IgD-negative memory B cell (primary cell): ENCODE data around the gene CCDC122. TPM values are rescaled to one million over a fixed set of nuclear protein-coding genes. Genes with fewer than 3 reads are reported as not detected.

ENCODE experiments used
- H3K27ac Mint-ChIP-seq, 3 donors: one replicate each; pipeline ENCODE4 v1.8.0; 2020 to 2022; ENCODE audit warnings: mild to moderate bottlenecking in 3 of 3, mixed read lengths in 3 of 3, moderate library complexity in 1 of 3
- H3K27me3 Mint-ChIP-seq: one replicate; pipeline ENCODE4 v1.8.0; 2021; ENCODE audit warnings: mixed read lengths
- H3K36me3 Mint-ChIP-seq: one replicate; pipeline ENCODE4 v1.8.0; 2020; ENCODE audit warnings: mild to moderate bottlenecking, mixed read lengths
- H3K4me1 Mint-ChIP-seq, 3 donors: one replicate each; pipeline ENCODE4 v1.8.0; 2020 to 2022; ENCODE audit warnings: mixed read lengths in 3 of 3, mild to moderate bottlenecking in 1 of 3
- H3K4me3 Mint-ChIP-seq, 4 donors: one replicate each; pipeline ENCODE4 v1.8.0; 2020 to 2022; ENCODE audit warnings: mild to moderate bottlenecking in 4 of 4, mixed read lengths in 4 of 4, moderate library complexity in 3 of 4
- H3K9me3 Mint-ChIP-seq, 3 donors: one replicate each; pipeline ENCODE4 v1.8.0; 2020 to 2021; ENCODE audit warnings: mixed read lengths in 3 of 3, mild to moderate bottlenecking in 1 of 3
- polyA plus RNA-seq: library from polyadenylated mRNA; unstranded; fragments of 300-500 nt; fragmentation: Illumina TruSeq; gene quantifications from one replicate; pipeline ENCODE4 v1.2.3, GENCODE V29; 2021

Gene CCDC122
- polyA plus RNA-seq: 6.8 TPM

DNA sequence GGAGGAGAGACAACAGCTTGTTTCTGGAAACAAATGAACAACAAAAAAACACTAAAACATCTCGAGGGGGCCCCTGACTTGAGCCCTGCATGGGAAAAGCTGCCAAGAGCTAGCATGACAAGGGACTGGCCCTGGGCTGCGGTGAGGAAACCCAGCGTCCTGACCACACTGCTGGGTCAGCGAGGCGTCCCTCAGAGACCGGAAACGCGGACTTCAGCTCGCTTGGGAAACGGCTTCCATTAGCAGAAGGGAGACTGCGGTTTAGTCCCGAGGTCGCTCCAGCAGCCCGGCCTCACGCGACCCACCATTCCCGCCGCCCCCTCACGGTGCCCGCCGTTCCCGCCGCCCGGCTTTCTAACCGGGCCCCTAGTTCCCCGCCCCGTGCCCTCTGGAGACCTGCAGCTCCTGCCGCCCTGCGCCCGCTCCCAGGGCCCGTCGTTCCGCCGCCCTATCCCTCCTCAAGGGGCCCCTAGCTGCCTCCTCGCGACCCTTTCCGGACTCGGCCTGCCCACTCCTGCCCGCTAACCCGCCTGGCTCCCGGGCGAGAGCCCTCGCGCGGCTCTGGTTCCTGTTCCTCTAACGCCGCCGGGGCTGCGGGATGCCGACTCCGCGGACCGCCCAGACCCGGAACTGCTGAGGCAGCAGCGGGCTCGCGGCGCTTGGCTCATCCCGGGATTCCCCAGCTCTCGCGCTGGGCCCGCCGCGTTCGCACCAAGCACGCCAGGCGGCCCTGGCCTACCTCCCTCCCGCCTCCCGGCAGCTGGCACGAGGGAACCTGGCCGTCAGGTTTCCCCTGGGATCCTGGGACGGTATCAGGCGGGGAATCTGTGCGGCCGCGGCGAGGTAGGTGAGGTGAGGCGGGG is at the start of gene CCDC122:
Gene CCDC122 (minus strand): TSS at position 849 of the 863 bp plus-strand sequence. CDS start 10,364 bp downstream, outside the sequence.
- Mint-ChIP-seq H3K27me3 (no peaks in the 10 kb centered on the region), H3K9me3 (no peaks in the 10 kb centered on the region), H3K4me3 (peak within 1 kb of the TSS; percentile 93 to 98 (median 96)), H3K4me1 (peaks cover 25 to 29% (median 29%) of the 10 kb centered on the region in 3 donors), H3K27ac (peak within 1 kb of the TSS; percentile 81 to 98 (median 95)), H3K36me3 (no peaks in the 10 kb centered on the region)

GRCh38 chr13:43924549-43925245 is 45.2 kb upstream of the CCDC122 start:
- no peak overlapping the region for H3K27ac Mint-ChIP-seq
- peaks cover 7 to 10% (median 9%) of the 10 kb centered on the region in 3 donors for H3K4me1 Mint-ChIP-seq
- peaks cover 0 to 2% (median 0%) of the 10 kb centered on the region in 3 donors for H3K9me3 Mint-ChIP-seq
- H3K27me3 Mint-ChIP-seq: peaks cover 23% of the 10 kb centered on the region
- peak overlapping the region in 1 of 4 donors; percentile 30 for H3K4me3 Mint-ChIP-seq
- H3K36me3 Mint-ChIP-seq: peaks cover 2% of the 10 kb centered on the region

- Mint-ChIP-seq H3K27ac (no peak overlapping the region), H3K4me1 (peaks cover 7 to 10% (median 9%) of the 10 kb centered on the region in 3 donors), H3K9me3 (peaks cover 0 to 2% (median 0%) of the 10 kb centered on the region in 3 donors), H3K4me3 (no peak overlapping the region), H3K36me3 (peaks cover 2% of the 10 kb centered on the region), H3K27me3 (peaks cover 25% of the 10 kb centered on the region)
These were observed 41.6 kb upstream of the CCDC122 start for GRCh38 chr13:43920965-43921674.

- Mint-ChIP-seq H3K4me3 (no peak overlapping the region), H3K36me3 (peaks cover 2% of the 10 kb centered on the region), H3K4me1 (no peaks in the 10 kb centered on the region), H3K9me3 (peaks cover 0 to under 1% (median 0%) of the 10 kb centered on the region in 3 donors), H3K27ac (no peak overlapping the region), H3K27me3 (peaks cover 14% of the 10 kb centered on the region)
These were observed 39.1 kb upstream of the CCDC122 start for GRCh38 chr13:43918636-43919035.

GRCh38 chr13:43916828-43917227 is 37.3 kb upstream of the CCDC122 start:
- no peak overlapping the region for H3K27ac Mint-ChIP-seq
- H3K4me3 Mint-ChIP-seq: no peak overlapping the region
- H3K4me1 Mint-ChIP-seq: no peaks in the 10 kb centered on the region
- peaks cover 19% of the 10 kb centered on the region for H3K27me3 Mint-ChIP-seq
- no peaks in the 10 kb centered on the region for H3K9me3 Mint-ChIP-seq
- peaks cover 2% of the 10 kb centered on the region for H3K36me3 Mint-ChIP-seq

DNA sequence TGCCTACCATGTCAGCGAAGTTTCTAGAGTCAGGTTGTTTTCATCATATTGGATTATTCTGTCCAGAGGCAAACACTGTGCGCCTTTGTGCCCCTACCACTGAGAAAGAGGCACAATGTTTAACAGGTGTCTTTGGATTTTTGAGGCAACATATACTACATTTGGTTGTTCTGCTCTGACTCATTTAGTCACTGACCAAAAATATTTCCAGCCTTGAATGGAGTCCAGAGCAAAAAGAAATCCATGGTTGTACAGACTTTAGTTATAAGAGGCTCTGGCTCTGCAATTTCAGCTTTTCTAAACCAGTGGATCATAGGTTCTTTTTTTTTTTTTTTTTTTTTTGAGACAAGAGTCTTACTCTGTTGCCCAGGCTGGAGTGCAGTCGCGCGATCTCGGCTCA is 35.9 kb upstream of the CCDC122 start:
- Mint-ChIP-seq H3K9me3 (no peaks in the 10 kb centered on the region), H3K36me3 (peaks cover 2% of the 10 kb centered on the region), H3K4me3 (no peak overlapping the region), H3K27me3 (peaks cover 13% of the 10 kb centered on the region), H3K27ac (no peak overlapping the region), H3K4me1 (no peaks in the 10 kb centered on the region)

- Mint-ChIP-seq H3K9me3 (no peaks in the 10 kb centered on the region), H3K27ac (no peak overlapping the region), H3K4me3 (no peak overlapping the region), H3K36me3 (no peaks in the 10 kb centered on the region), H3K4me1 (peaks cover 0 to 1% (median 0%) of the 10 kb centered on the region in 3 donors), H3K27me3 (peaks cover 20% of the 10 kb centered on the region)
These were observed 32.3 kb upstream of the CCDC122 start for GRCh38 chr13:43911871-43912270.

- peaks cover 0 to 1% (median 0%) of the 10 kb centered on the region in 3 donors for H3K4me1 Mint-ChIP-seq
- H3K4me3 Mint-ChIP-seq: no peak overlapping the region
- peaks cover 19% of the 10 kb centered on the region for H3K27me3 Mint-ChIP-seq
- no peaks in the 10 kb centered on the region for H3K9me3 Mint-ChIP-seq
- no peaks in the 10 kb centered on the region for H3K36me3 Mint-ChIP-seq
- H3K27ac Mint-ChIP-seq: no peak overlapping the region
These were observed 31.7 kb upstream of the CCDC122 start for GRCh38 chr13:43911278-43911677.

DNA sequence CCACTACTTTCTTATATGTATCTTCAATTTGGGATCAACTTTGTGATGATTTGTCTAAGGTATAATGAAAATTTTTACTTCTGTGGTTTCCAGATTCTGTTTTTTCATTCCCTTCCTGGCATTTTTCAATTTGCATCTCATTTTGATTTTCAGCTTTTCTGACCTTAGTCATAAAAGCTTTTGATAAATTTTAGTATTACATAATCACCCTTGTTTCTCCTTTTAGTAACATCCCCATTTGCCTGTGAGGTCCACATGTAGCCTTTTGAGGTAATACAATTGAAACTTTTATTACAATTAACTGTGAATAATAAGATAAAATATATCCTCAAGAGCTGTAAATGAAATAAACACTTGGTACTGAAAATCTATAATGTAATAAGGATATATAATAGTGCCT is 31.3 kb upstream of the CCDC122 start:
- peaks cover 0 to 1% (median 0%) of the 10 kb centered on the region in 3 donors for H3K4me1 Mint-ChIP-seq
- H3K4me3 Mint-ChIP-seq: no peak overlapping the region
- H3K27me3 Mint-ChIP-seq: peaks cover 17% of the 10 kb centered on the region
- H3K9me3 Mint-ChIP-seq: no peaks in the 10 kb centered on the region
- H3K36me3 Mint-ChIP-seq: no peaks in the 10 kb centered on the region
- H3K27ac Mint-ChIP-seq: no peak overlapping the region

GRCh38 chr13:43908156-43909126 is 28.9 kb upstream of the CCDC122 start:
- Mint-ChIP-seq H3K4me1 (peaks cover 0 to 1% (median 0%) of the 10 kb centered on the region in 3 donors), H3K27me3 (peaks cover 15% of the 10 kb centered on the region), H3K4me3 (no peak overlapping the region), H3K36me3 (no peaks in the 10 kb centered on the region), H3K9me3 (no peaks in the 10 kb centered on the region), H3K27ac (no peak overlapping the region)

- no peaks in the 10 kb centered on the region for H3K9me3 Mint-ChIP-seq
- H3K27me3 Mint-ChIP-seq: peaks cover 15% of the 10 kb centered on the region
- peaks cover 0 to 1% (median 0%) of the 10 kb centered on the region in 3 donors for H3K4me1 Mint-ChIP-seq
- H3K4me3 Mint-ChIP-seq: no peak overlapping the region
- H3K27ac Mint-ChIP-seq: no peak overlapping the region
- H3K36me3 Mint-ChIP-seq: peaks cover 2% of the 10 kb centered on the region
These were observed 26.0 kb upstream of the CCDC122 start for GRCh38 chr13:43905435-43906031.

- H3K9me3 Mint-ChIP-seq: no peaks in the 10 kb centered on the region
- no peaks in the 10 kb centered on the region for H3K4me1 Mint-ChIP-seq
- H3K27me3 Mint-ChIP-seq: no peaks in the 10 kb centered on the region
- no peak overlapping the region for H3K4me3 Mint-ChIP-seq
- H3K27ac Mint-ChIP-seq: no peak overlapping the region
- H3K36me3 Mint-ChIP-seq: peaks cover 2% of the 10 kb centered on the region
These were observed 16.4 kb upstream of the CCDC122 start for GRCh38 chr13:43895940-43896339.

- Mint-ChIP-seq H3K27ac (no peak overlapping the region), H3K9me3 (no peaks in the 10 kb centered on the region), H3K4me1 (no peaks in the 10 kb centered on the region), H3K4me3 (no peak overlapping the region), H3K27me3 (no peaks in the 10 kb centered on the region), H3K36me3 (peaks cover 2% of the 10 kb centered on the region)
These were observed 14.9 kb upstream of the CCDC122 start for GRCh38 chr13:43894438-43894837.

DNA sequence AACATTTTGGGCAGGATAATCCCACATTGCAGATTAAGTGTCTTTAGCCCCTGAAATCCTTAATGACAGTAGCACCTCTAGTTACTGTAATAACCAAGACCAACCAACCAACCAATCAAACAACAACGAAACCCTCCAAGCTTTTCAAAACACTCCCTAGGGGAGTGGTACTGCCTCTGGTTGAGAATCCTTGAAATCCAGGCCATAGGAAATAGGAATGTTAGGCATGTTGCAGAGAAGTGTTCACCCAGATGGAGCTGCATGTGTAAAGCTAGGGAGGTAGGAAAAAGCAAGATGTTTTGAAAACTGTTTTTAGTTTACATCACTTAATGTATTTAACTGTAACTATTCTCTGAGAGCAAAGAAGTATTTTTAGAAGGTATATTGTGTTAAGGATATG is 4.7 kb upstream of the CCDC122 start:
- Mint-ChIP-seq H3K4me3 (no peak overlapping the region), H3K27ac (no peak overlapping the region), H3K36me3 (no peaks in the 10 kb centered on the region), H3K9me3 (no peaks in the 10 kb centered on the region), H3K4me1 (peaks cover 5 to 8% (median 6%) of the 10 kb centered on the region in 3 donors), H3K27me3 (no peaks in the 10 kb centered on the region)
